Gastrocnemius medialis (tissue), 4 donors: ENCODE data around the gene CRYL1. TPM values are rescaled to one million over a fixed set of nuclear protein-coding genes. Genes with fewer than 3 reads are reported as not detected.

Experiments
- ATAC-seq, 2 donors: fragments of 150-250 bp; one replicate each; pipeline ENCODE4 v1.9.1; 2016
- DNase-seq, 2 donors: peaks; one replicate each; pipeline ENCODE4 v3.0.0-alpha.2; 2019
- H3K27ac ChIP-seq, 4 donors: fragments of 200-600 bp; sonication (generic); 1 replicate in 1 of 4; 2 replicates in 3 of 4; pipeline ENCODE4 v1.5.1; 2016 to 2018; ENCODE audit warnings: mild to moderate bottlenecking in 2 of 4, moderate library complexity in 1 of 4
- H3K27me3 ChIP-seq, 3 donors: fragments of 200-600 bp; sonication (generic) in 2 of 3; 1 replicate in 1 of 3; 2 replicates in 2 of 3; pipeline versions ENCODE4 v1.5.1 to v1.6.0; 2016 to 2019; ENCODE audit warnings: mild to moderate bottlenecking in 1 of 3, moderate library complexity in 1 of 3
- H3K36me3 ChIP-seq, 2 donors: fragments of 200-600 bp; sonication (generic) in 1 of 2; one replicate each; pipeline ENCODE4 v1.5.1; 2017 to 2018
- H3K4me1 ChIP-seq, 2 donors: fragments of 200-600 bp; sonication (generic) in 1 of 2; one replicate each; pipeline ENCODE4 v1.5.1; 2016 to 2017; ENCODE audit warnings: mild to moderate bottlenecking in 2 of 2
- H3K4me3 ChIP-seq, 4 donors: fragments of 200-600 bp; sonication (generic) in 3 of 4; 1 replicate in 1 of 4; 2 replicates in 3 of 4; pipeline ENCODE4 v1.5.1; 2016 to 2019; ENCODE audit warnings: mild to moderate bottlenecking in 2 of 4
- H3K9me3 ChIP-seq, 3 donors: fragments of 200-600 bp; sonication (generic) in 2 of 3; 1 replicate in 1 of 3; 2 replicates in 2 of 3; pipeline ENCODE4 v1.5.1; 2016 to 2019
- POLR2A ChIP-seq, 2 donors: fragments of 450-650 bp; IDR thresholded peaks; one replicate each; pipeline ENCODE4 v1.6.1; 2017; ENCODE audit warnings: antibody characterized with exemption in 2 of 2, mild to moderate bottlenecking in 2 of 2, moderate library complexity in 2 of 2
- in situ Hi-C, 4 donors: fragments of 200-750 bp; cut with MboI; loops; one replicate each; pipeline versions ENCODE4 v1.15.0 to v1.8.0; 2017; ENCODE audit warnings: low sequenced_read_pairs in 4 of 4
- intact Hi-C: fragments of 100-400 bp; cut with DNase I; formaldehyde crosslinking; loops from one replicate; pipeline ENCODE4 v1.15.1; 2023; ENCODE audit warnings: low total_unique reads
- total RNA-seq, 4 donors: library from RNA; depleted of rRNA; stranded (reverse); fragments of >200 nt; gene quantifications; one replicate each; pipeline versions ENCODE4 v1.1.0 to v1.2.3, GENCODE V29; 2016
- TF ChIP-seq, protein P1 (sequence below), 5 experiments: fragments of 450-650 bp in 3 of 5; fragments of 200-600 bp in 2 of 5; sonication (generic) in 2 of 5; IDR thresholded peaks in 4 of 5; conservative IDR thresholded peaks in 1 of 5; 1 replicate in 4 of 5; 2 replicates in 1 of 5; pipeline ENCODE4 v1.5.1; 2016 to 2019; ENCODE audit warnings: antibody characterized with exemption in 5 of 5, mild to moderate bottlenecking in 3 of 5, moderate library complexity in 3 of 5

The CRYL1 gene
- total RNA-seq, 4 donors from 2014 or later, result 11.0 to 17.4 (median 15.7) TPM

DNA sequence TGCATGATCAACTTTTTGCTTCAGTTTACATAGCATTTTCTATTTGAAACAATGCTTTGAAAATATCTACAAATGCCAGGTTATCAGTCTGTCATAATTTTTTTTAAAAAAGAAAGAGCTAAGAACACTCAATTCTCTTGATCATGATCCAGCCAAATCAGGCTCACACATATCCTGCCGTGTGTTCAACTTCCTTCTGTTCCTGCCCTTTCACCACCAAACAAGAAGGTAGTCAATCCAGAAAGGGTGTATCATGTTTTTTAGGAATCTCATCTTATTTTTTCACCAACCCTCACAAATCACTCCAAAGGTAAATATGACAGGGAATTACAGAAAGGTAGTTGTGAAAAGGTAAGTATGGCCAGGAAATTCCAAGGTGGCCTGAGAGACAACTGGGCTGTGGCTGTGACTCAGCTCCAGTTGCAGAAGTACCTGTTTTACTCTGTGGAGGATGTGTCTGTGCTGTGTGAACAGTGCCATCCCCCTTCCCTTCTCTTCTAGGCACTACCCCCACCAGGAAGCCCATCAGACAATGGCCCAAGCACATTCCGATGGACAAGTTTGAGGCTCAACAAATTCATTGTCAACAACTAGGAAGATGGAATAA lies 154.7 kb downstream of the CRYL1 start:
- no peak overlapping the region for H3K4me3 ChIP-seq
- H3K27ac ChIP-seq, result no peak overlapping the region
- H3K4me1 ChIP-seq, result no peaks in the 10 kb centered on the region
- H3K36me3 ChIP-seq, result no peaks in the 10 kb centered on the region
- ATAC-seq (no peak), DNase-seq (no peak)
- in situ Hi-C loops, result no loop called here
- intact Hi-C loops, result no loop called here
- H3K27me3 ChIP-seq, result peaks cover 0 to 3% (median 0%) of the 10 kb centered on the region in 3 donors
- no peaks in the 10 kb centered on the region for H3K9me3 ChIP-seq
- TF ChIP-seq, protein P1, sequence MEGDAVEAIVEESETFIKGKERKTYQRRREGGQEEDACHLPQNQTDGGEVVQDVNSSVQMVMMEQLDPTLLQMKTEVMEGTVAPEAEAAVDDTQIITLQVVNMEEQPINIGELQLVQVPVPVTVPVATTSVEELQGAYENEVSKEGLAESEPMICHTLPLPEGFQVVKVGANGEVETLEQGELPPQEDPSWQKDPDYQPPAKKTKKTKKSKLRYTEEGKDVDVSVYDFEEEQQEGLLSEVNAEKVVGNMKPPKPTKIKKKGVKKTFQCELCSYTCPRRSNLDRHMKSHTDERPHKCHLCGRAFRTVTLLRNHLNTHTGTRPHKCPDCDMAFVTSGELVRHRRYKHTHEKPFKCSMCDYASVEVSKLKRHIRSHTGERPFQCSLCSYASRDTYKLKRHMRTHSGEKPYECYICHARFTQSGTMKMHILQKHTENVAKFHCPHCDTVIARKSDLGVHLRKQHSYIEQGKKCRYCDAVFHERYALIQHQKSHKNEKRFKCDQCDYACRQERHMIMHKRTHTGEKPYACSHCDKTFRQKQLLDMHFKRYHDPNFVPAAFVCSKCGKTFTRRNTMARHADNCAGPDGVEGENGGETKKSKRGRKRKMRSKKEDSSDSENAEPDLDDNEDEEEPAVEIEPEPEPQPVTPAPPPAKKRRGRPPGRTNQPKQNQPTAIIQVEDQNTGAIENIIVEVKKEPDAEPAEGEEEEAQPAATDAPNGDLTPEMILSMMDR (IDR thresholded peaks at IDR 0.05 in 4 of 5, conservative IDR thresholded peaks at IDR 0.05 in 1 of 5), result no peak
- no peak for TF ChIP-seq POLR2A (IDR thresholded peaks at IDR 0.05)

DNA sequence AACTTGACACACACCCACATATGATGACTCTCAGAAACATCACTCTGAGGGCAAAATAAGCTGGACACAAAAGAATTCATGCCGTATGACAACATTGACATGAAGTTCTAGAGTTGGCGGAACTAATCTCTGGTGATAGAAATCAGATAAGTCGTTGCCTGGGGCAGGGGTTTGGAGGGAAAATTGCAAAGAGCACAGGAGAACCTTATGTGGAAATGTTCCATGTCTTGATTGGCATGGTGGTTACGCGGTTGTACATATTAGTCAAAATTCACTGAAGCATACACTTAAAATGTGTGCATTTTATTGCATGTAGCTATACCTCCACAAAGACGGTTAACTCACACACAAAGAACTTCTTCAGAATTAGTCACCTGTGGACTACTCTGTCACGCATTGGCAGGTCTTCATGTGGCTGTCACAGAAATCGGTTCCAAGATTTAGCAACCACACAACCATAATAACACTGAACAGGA lies 155.7 kb downstream of the CRYL1 start:
- no peaks in the 10 kb centered on the region for H3K36me3 ChIP-seq
- no peak for ATAC-seq
- H3K9me3 ChIP-seq, result no peaks in the 10 kb centered on the region
- intact Hi-C loops, result no loop called here
- no peak overlapping the region for H3K27ac ChIP-seq
- TF ChIP-seq POLR2A (IDR thresholded peaks at IDR 0.05), result no peak
- TF ChIP-seq, protein P1 (IDR thresholded peaks at IDR 0.05 in 4 of 5, conservative IDR thresholded peaks at IDR 0.05 in 1 of 5), result no peak
- DNase-seq, result no peak
- peaks cover 0 to 3% (median 0%) of the 10 kb centered on the region in 3 donors for H3K27me3 ChIP-seq
- H3K4me1 ChIP-seq, result no peaks in the 10 kb centered on the region
- in situ Hi-C loops, result no loop called here
- no peak overlapping the region for H3K4me3 ChIP-seq

DNA sequence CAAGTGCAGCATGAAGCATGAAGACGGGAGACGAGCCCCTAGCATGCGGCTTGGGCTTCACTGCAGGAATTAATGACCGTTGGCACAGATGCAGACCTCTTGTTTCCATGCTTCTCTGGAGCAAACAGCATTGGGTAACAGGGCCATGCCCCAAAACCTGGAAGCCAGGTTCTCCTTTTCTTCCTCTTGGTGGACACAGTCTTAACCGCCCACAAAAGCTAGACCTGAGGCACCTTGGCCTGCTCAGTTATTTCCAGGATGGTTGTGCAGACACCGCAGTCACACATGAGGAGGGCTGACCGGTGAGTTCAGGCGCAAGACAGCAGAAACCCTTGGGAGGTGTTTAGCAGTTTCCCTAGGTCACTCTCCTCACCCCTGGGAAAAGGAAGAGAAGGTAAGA lies 159.6 kb downstream of the CRYL1 start:
- intact Hi-C loops, result no loop called here

DNA sequence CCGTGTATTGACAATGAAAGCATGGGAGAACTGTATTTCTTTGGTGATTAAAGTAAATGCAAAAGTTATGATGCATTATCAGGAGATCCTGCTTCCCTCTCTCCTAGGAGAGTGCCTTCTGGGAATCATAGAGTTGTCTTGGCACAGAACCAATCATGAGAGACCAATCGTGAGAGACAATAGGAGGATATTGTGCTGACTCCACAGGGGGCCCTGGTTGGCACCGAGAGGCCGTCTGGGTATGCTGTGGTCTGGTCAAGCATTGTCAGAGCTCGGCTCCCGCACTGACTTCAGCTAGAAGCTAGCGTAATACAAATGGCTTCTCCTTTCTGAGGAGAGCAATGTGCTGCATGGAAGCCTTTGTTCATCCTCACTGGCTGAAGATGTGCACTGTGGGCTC lies 162.1 kb downstream of the CRYL1 start:
- no peak for DNase-seq
- TF ChIP-seq, protein P1 (IDR thresholded peaks at IDR 0.05 in 4 of 5, conservative IDR thresholded peaks at IDR 0.05 in 1 of 5), result no peak
- TF ChIP-seq POLR2A (IDR thresholded peaks at IDR 0.05), result no peak
- H3K27ac ChIP-seq, result no peak overlapping the region
- no peak overlapping the region for H3K4me3 ChIP-seq
- H3K36me3 ChIP-seq, result no peaks in the 10 kb centered on the region
- ATAC-seq, result no peak
- H3K27me3 ChIP-seq, result no peaks in the 10 kb centered on the region
- in situ Hi-C loops (no loop called here), intact Hi-C loops (no loop called here)
- no peaks in the 10 kb centered on the region for H3K9me3 ChIP-seq
- H3K4me1 ChIP-seq, result no peaks in the 10 kb centered on the region

More for the DNA sequence above, 159.6 kb downstream of the CRYL1 start:
- Histone ChIP-seq H3K4me1 (no peaks in the 10 kb centered on the region), H3K27ac (no peak overlapping the region), H3K36me3 (no peaks in the 10 kb centered on the region), H3K9me3 (no peaks in the 10 kb centered on the region), H3K4me3 (no peak overlapping the region), H3K27me3 (peaks cover 0 to 3% (median 0%) of the 10 kb centered on the region in 3 donors)
- DNase-seq (no peak), ATAC-seq (no peak)
- no peak for TF ChIP-seq POLR2A (IDR thresholded peaks at IDR 0.05)
- TF ChIP-seq, protein P1 (IDR thresholded peaks at IDR 0.05 in 4 of 5, conservative IDR thresholded peaks at IDR 0.05 in 1 of 5), result no peak
- in situ Hi-C loops, result no loop called here

DNA sequence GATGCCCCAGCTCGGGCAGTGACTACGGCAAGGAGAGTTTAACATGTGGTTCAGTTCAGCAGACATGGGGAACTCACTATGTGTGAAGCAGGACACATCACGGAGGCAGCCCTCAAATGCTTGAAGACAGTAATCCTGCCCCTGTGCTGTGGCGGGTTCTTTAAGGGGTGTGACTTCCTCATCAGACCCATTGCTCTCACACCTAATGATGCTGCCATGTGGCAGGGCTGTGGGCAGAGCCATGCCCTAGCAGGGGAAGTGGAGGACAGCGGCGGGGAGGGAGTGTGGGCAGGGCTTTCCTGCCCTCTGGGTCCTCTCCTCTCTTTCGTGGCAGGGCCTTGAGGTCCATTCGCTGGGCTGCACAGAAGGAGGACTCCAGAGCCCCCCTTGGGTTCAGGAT lies 162.5 kb downstream of the CRYL1 start:
- no peaks in the 10 kb centered on the region for H3K27me3 ChIP-seq
- H3K4me1 ChIP-seq, result no peaks in the 10 kb centered on the region
- H3K27ac ChIP-seq, result no peak overlapping the region
- H3K9me3 ChIP-seq, result no peaks in the 10 kb centered on the region
- intact Hi-C loops, result no loop called here
- no peak overlapping the region for H3K4me3 ChIP-seq
- ATAC-seq (no peak), DNase-seq (no peak)
- no peaks in the 10 kb centered on the region for H3K36me3 ChIP-seq
- in situ Hi-C loops, result no loop called here
- no peak for TF ChIP-seq POLR2A (IDR thresholded peaks at IDR 0.05)
- TF ChIP-seq, protein P1 (IDR thresholded peaks at IDR 0.05 in 4 of 5, conservative IDR thresholded peaks at IDR 0.05 in 1 of 5), result no peak
